HepG2 (cell line): ENCODE data around the gene EPHB3. TPM values are rescaled to one million over a fixed set of nuclear protein-coding genes. Genes with fewer than 3 reads are reported as not detected.

Experiments
- ATAC-seq: fragments of 200-7000 bp; cut with Tn5 transposase; 3 replicates; pipeline ENCODE4 v1.9.1; 2020; ENCODE audit warnings: mild to moderate bottlenecking, moderate library complexity
- BruUV-seq: library from RNA; stranded (reverse); fragments of 400-500 nt; replicated peaks from 2 replicates; lab custom pipeline; 2021; lab: Mats Ljungman, UMichigan
- CTCF ChIA-PET: fragments of 300-600 bp; formaldehyde crosslinking; extraction: SDS; loops from one replicate; lab custom pipeline; 2021; ENCODE audit warnings: low total read pairs, inconsistent platforms, low intra/inter-chr PET ratio; lab: Yijun Ruan, JAX
- POLR2A ChIA-PET: fragments of 350-600 bp; sonication (Branson Sonifier 250); formaldehyde crosslinking; loops from one replicate; lab custom pipeline; 2020; ENCODE audit warnings: antibody characterized with exemption, inconsistent platforms; lab: Yijun Ruan, JAX
- DNase-seq: peaks from one replicate; pipeline ENCODE4 v3.0.0-alpha.2; 2015; ENCODE audit warnings: low spot score
- FAIRE-seq: peaks from 3 replicates; lab custom pipeline; 2011; peaks lifted over from hg19 to GRCh38; lab: Jason Lieb, UNC
- H2AFZ ChIP-seq: one replicate; pipeline ENCODE4 v1.6.1; 2011; ENCODE audit warnings: low read length, inconsistent platforms
- H3K27ac ChIP-seq: fragments of 300-600 bp; 3 replicates; pipeline ENCODE4 v1.8.0; 2011; ENCODE audit warnings: mixed run types, mild to moderate bottlenecking, mixed read lengths, low read length, inconsistent platforms; ENCODE audit not compliant: insufficient read depth; ENCODE audit errors: extremely low read length
- H3K27me3 ChIP-seq, 2 experiments: fragments of 200-600 bp in 1 of 2; 2 replicates in 1 of 2; 3 replicates in 1 of 2; pipeline versions ENCODE4 v1.6.0 to v1.8.0; 2011; ENCODE audit warnings: low read length in 2 of 2, mild to moderate bottlenecking in 2 of 2, moderate library complexity in 2 of 2, inconsistent platforms in 1 of 2; ENCODE audit not compliant: insufficient read depth in 2 of 2, control insufficient read depth in 1 of 2
- H3K36me3 ChIP-seq, 2 experiments: fragments of 200-600 bp in 1 of 2; replicated peaks in 1 of 2; 2 replicates in 1 of 2; 3 replicates in 1 of 2; pipeline versions ENCODE4 v1.5.1 to v1.8.0; 2011; ENCODE audit warnings: low read length in 2 of 2, inconsistent platforms in 1 of 2; ENCODE audit not compliant: insufficient read depth in 2 of 2, control insufficient read depth in 1 of 2
- H3K4me1 ChIP-seq: 2 replicates; pipeline ENCODE4 v1.5.1; 2012; ENCODE audit warnings: low read length, inconsistent platforms; ENCODE audit not compliant: insufficient read depth
- H3K4me2 ChIP-seq: 2 replicates; pipeline ENCODE4 v1.6.0; 2011; ENCODE audit warnings: low read depth, low read length, inconsistent platforms
- H3K4me3 ChIP-seq, 3 experiments: fragments of 200-600 bp in 1 of 3; sonication (generic), shearing (Covaris generic) in 1 of 3; replicated peaks in 1 of 3; 2 replicates each; pipeline ENCODE4 v1.5.1; 2011 to 2016; ENCODE audit warnings: low read length in 3 of 3, inconsistent platforms in 2 of 3, low read depth in 2 of 3, mild to moderate bottlenecking in 2 of 3, control low read depth in 1 of 3, mixed read lengths in 1 of 3; ENCODE audit not compliant: insufficient read depth in 1 of 3
- H3K79me2 ChIP-seq: one replicate; pipeline ENCODE4 v1.6.1; 2011; ENCODE audit warnings: low read length, inconsistent platforms; ENCODE audit not compliant: insufficient read depth
- H3K9ac ChIP-seq: 2 replicates; pipeline ENCODE4 v1.6.0; 2011; ENCODE audit warnings: mild to moderate bottlenecking, low read depth, low read length, inconsistent platforms; ENCODE audit not compliant: insufficient read depth
- H3K9me3 ChIP-seq: 2 replicates; pipeline ENCODE4 v1.5.1; 2012; ENCODE audit warnings: mild to moderate bottlenecking, low read length
- H4K20me1 ChIP-seq: 2 replicates; pipeline ENCODE4 v1.6.0; 2011; ENCODE audit warnings: inconsistent platforms, mild to moderate bottlenecking, low read length, moderate library complexity; ENCODE audit not compliant: insufficient read depth
- ATF7-NPFF ChIP-seq: sonication (generic); formaldehyde crosslinking; IDR thresholded peaks from 2 replicates; pipeline ENCODE4 v1.8.1; 2023; ENCODE audit warnings: mild to moderate bottlenecking, low read depth, missing genetic modification reagents, moderate library complexity
- CHD2 ChIP-seq: IDR thresholded peaks from 2 replicates; pipeline ENCODE4 v1.6.1; 2011; ENCODE audit warnings: low read depth, low read length, improper control_type of control experiment
- CSRNP2 ChIP-seq: sonication (generic); formaldehyde crosslinking; conservative IDR thresholded peaks from 2 replicates; pipeline ENCODE4 v1.8.0; 2022; ENCODE audit warnings: low read depth, missing genetic modification reagents
- EP300 ChIP-seq, 3 experiments: sonication (generic) in 1 of 3; formaldehyde crosslinking in 1 of 3; IDR thresholded peaks; 2 replicates each; pipeline versions ENCODE4 v1.5.1 to v1.6.1; 2011 to 2020; ENCODE audit warnings: low read depth in 2 of 3, low read length in 2 of 3, borderline replicate concordance in 1 of 3, improper control_type of control experiment in 1 of 3, mild to moderate bottlenecking in 1 of 3, missing genetic modification reagents in 1 of 3, moderate library complexity in 1 of 3
- HMGXB3 ChIP-seq: sonication (generic); formaldehyde crosslinking; IDR thresholded peaks from 2 replicates; pipeline ENCODE4 v1.4.0; 2020; ENCODE audit warnings: missing genetic modification reagents, borderline replicate concordance
- HNRNPUL1 ChIP-seq: fragments of 200-400 bp; formaldehyde crosslinking; IDR thresholded peaks from 2 replicates; pipeline ENCODE4 v1.6.1; 2017; ENCODE audit warnings: low read depth, mild to moderate bottlenecking, low read length, moderate library complexity
- MTERF4 ChIP-seq: sonication (generic); formaldehyde crosslinking; IDR thresholded peaks from 2 replicates; pipeline ENCODE4 v1.8.0; 2023; ENCODE audit warnings: mild to moderate bottlenecking, missing genetic modification reagents
- RAD51 ChIP-seq: fragments of 450-650 bp; IDR thresholded peaks from 2 replicates; pipeline ENCODE4 v1.6.1; 2016; ENCODE audit warnings: borderline replicate concordance
- SETDB1 ChIP-seq: sonication (generic); formaldehyde crosslinking; IDR thresholded peaks from 2 replicates; pipeline ENCODE4 v1.5.1; 2020; ENCODE audit warnings: missing genetic modification reagents, mild to moderate bottlenecking, borderline replicate concordance
- SMAD9 ChIP-seq: sonication (generic); formaldehyde crosslinking; IDR thresholded peaks from 2 replicates; pipeline ENCODE4 v1.5.1; 2020; ENCODE audit warnings: mild to moderate bottlenecking, missing genetic modification reagents
- SPEN ChIP-seq: sonication (generic); formaldehyde crosslinking; IDR thresholded peaks from 2 replicates; pipeline ENCODE4 v1.5.1; 2020; ENCODE audit warnings: low read depth, mild to moderate bottlenecking, missing genetic modification reagents
- ZNF256 ChIP-seq: sonication (generic); formaldehyde crosslinking; conservative IDR thresholded peaks from 2 replicates; pipeline ENCODE4 v1.4.0; 2020; ENCODE audit warnings: missing genetic modification reagents
- ZNF382 ChIP-seq: sonication (generic); formaldehyde crosslinking; IDR thresholded peaks from 2 replicates; pipeline ENCODE4 v1.5.0; 2020; ENCODE audit warnings: missing genetic modification reagents, mild to moderate bottlenecking, borderline replicate concordance
- ZNF564 ChIP-seq: sonication (generic); formaldehyde crosslinking; IDR thresholded peaks from 2 replicates; pipeline ENCODE4 v1.8.1; 2023; ENCODE audit warnings: mild to moderate bottlenecking, missing genetic modification reagents
- ZNF572 ChIP-seq: sonication (generic); formaldehyde crosslinking; IDR thresholded peaks from 2 replicates; pipeline ENCODE4 v1.5.1; 2020; ENCODE audit warnings: mild to moderate bottlenecking, missing genetic modification reagents
- ZNF674 ChIP-seq: sonication (generic); formaldehyde crosslinking; IDR thresholded peaks from 2 replicates; pipeline ENCODE4 v1.5.0; 2020; ENCODE audit warnings: low read depth, mild to moderate bottlenecking, missing genetic modification reagents
- ZNF746 ChIP-seq: sonication (generic); formaldehyde crosslinking; IDR thresholded peaks from 2 replicates; pipeline ENCODE4 v1.8.0; 2022; ENCODE audit warnings: mild to moderate bottlenecking, missing genetic modification reagents
- ZSCAN29 ChIP-seq: sonication (generic); formaldehyde crosslinking; conservative IDR thresholded peaks from 2 replicates; pipeline ENCODE4 v1.4.0; 2020; ENCODE audit warnings: mild to moderate bottlenecking, missing genetic modification reagents
- WGBS: methylation state at CpG from one replicate; pipeline ENCODE4 v1.1.6; 2017; ENCODE audit warnings: low lambda C conversion rate; 5-methylcytosine and 5-hydroxymethylcytosine counted together
- in situ Hi-C: cut with HindIII; loops from 2 replicates; pipeline ENCODE4 v1.10.0; 2017; ENCODE audit warnings: low pct_unique_long_range_greater_than_20kb; ENCODE audit not compliant: extremely low pct_ligation_motif_present
- intact Hi-C: fragments of 100-400 bp; cut with micrococcal nuclease; formaldehyde crosslinking; loops from one replicate; pipeline ENCODE4 v1.10.0; 2022; ENCODE audit not compliant: unreplicated experiment
- polyA plus RNA-seq, 8 experiments: library from polyadenylated mRNA; depleted of rRNA in 3 of 8; stranded (reverse) in 7 of 8; unstranded in 1 of 8; fragments of >200 nt; fragmentation: Illumina TruSeq in 4 of 8; extraction: Trizol in 4 of 8; gene quantifications; 2 replicates each; pipeline versions ENCODE4 v1.2.1 to v1.2.3, GENCODE V29; 2011 to 2016; ENCODE audit warnings: low read depth in 4 of 8, missing spikeins in 1 of 8, mixed read lengths in 1 of 8; ENCODE audit not compliant: insufficient read depth in 1 of 8
- total RNA-seq, 5 experiments: library from RNA; depleted of rRNA; stranded (reverse); fragments of >200 nt; fragmentation: Illumina TruSeq; extraction: Trizol; gene quantifications; 2 replicates each; pipeline ENCODE4 v1.2.3, GENCODE V29; 2016; ENCODE audit warnings: low read depth in 1 of 5

The EPHB3 gene
- total and polyA plus RNA-seq, 2 of the 13 experiments (the other 11 are each of a cell fraction or from before 2014, with no cell fraction given) = 0.01 TPM; not detected in 1

DNA sequence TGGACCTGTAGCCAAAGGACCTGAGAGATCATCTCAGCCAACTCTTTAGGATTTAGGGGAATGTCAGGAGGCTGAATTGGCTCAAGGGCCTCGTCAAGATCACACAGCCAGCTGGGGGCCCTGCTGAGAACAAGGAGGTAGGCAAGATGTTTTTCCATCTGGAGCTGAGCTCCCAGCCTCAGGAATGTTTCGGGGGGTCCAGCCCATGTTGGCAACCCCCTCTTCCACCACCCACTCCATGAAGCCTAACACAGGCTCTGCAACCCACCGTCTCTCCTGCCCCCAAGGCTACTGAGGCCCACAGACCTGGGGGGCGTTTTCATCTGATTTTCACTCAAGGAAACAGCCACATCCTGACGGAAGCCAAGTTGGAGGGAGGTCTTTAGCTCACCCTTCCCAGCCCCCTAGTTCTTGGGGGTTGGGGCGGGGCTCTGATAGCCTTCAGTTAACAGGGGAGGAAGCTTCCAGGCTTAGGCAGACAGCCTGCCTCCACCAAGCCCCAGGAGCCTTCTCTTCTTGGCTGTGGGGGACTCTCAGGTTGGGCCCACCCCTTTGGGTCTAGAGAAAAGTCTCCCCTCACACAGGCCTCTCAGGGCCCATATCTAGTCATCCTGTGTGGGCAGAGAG is 48.8 kb downstream of the EPHB3 start:
- no peak overlapping the region for H3K4me3 ChIP-seq
- CTCF ChIA-PET = no interaction called here
- ATAC-seq (no peak), DNase-seq (no peak)
- H3K27ac ChIP-seq = no peak overlapping the region
- H3K27me3 ChIP-seq = peaks cover 2 to 38% of the 10 kb centered on the region in 2 experiments
- no peaks in the 10 kb centered on the region for H3K4me1 ChIP-seq
- intact Hi-C loops = no loop called here
- H3K36me3 ChIP-seq = no peaks in the 10 kb centered on the region
- TF ChIP-seq SMAD9 (CRISPR knock-in tag) = no peak
- no peak for TF ChIP-seq ZNF382 (CRISPR knock-in tag)
- TF ChIP-seq RAD51 = no peak
- TF ChIP-seq ATF7-NPFF (CRISPR knock-in tag) = no peak
- TF ChIP-seq CHD2 = no peak
- TF ChIP-seq ZSCAN29 (CRISPR knock-in tag) = no peak
- no peak for TF ChIP-seq CSRNP2 (CRISPR knock-in tag)
- TF ChIP-seq MTERF4 (CRISPR knock-in tag) = no peak
- TF ChIP-seq ZNF674 = no peak
- TF ChIP-seq EP300 (IDR thresholded peaks at IDR 0.05; ENCODE audit: low read depth in 2 of 2, low read length in 2 of 2) = no peak
- TF ChIP-seq EP300 (CRISPR knock-in tag; IDR thresholded peaks at IDR 0.05; ENCODE audit: borderline replicate concordance) = no peak
- TF ChIP-seq ZNF564 (CRISPR knock-in tag) = no peak
- TF ChIP-seq ZNF746 (CRISPR knock-in tag) = no peak
- TF ChIP-seq ZNF256 (CRISPR knock-in tag) = no peak
- TF ChIP-seq HMGXB3 = no peak
- TF ChIP-seq HNRNPUL1 = no peak
- no peak for TF ChIP-seq SPEN
- TF ChIP-seq ZNF572 (CRISPR knock-in tag) = no peak
- no peak for TF ChIP-seq SETDB1 (CRISPR knock-in tag)
- TF ChIP-seq, all 625 proteins: peak for 0
- in situ Hi-C loops = no loop called here
- WGBS = 4% methylated on average over 4 of the region's 6 CpGs
- no peak for FAIRE-seq
- POLR2A ChIA-PET = no interaction called here
- H3K79me2 ChIP-seq = no peaks in the 10 kb centered on the region
- H3K9me3 ChIP-seq = no peaks in the 10 kb centered on the region
- H3K4me2 ChIP-seq = no peak overlapping the region
- H2AFZ ChIP-seq = no peak overlapping the region
- H3K9ac ChIP-seq = no peak overlapping the region
- BruUV-seq = no TSS peak
- no peaks in the 10 kb centered on the region for H4K20me1 ChIP-seq
